HAP-1 (cell line): Measurements from ENCODE around the gene PDLIM1.

Experiments
- DNase-seq, 2 experiments: peaks; one replicate each; pipeline ENCODE4 v3.0.0-alpha.2; 2016 to 2020; ENCODE audit warnings: low spot score in 2 of 2
- H3K27me3 ChIP-seq: fragments of 250-450 bp; sonication (Bioruptor Pico); 2 replicates; pipeline ENCODE4 v1.5.1; 2020; ENCODE audit warnings: low read depth, mild to moderate bottlenecking, moderate library complexity
- H3K36me3 ChIP-seq: fragments of 250-450 bp; sonication (Bioruptor Pico); replicated peaks from 2 replicates; pipeline ENCODE4 v1.5.1; 2020; ENCODE audit warnings: mild to moderate bottlenecking
- H3K4me1 ChIP-seq: fragments of 250-450 bp; sonication (Bioruptor Pico); 2 replicates; pipeline ENCODE4 v1.5.1; 2020; ENCODE audit warnings: mild to moderate bottlenecking
- H3K4me3 ChIP-seq: fragments of 250-450 bp; sonication (Bioruptor Pico); 2 replicates; pipeline ENCODE4 v1.5.1; 2020; ENCODE audit warnings: mild to moderate bottlenecking, moderate library complexity
- H3K9me3 ChIP-seq: fragments of 250-450 bp; sonication (Bioruptor Pico); 2 replicates; pipeline ENCODE4 v1.5.1; 2020; ENCODE audit warnings: mild to moderate bottlenecking, moderate library complexity
- in situ Hi-C: fragments of 300-500 bp; cut with MboI; formaldehyde crosslinking; loops from 3 replicates; pipeline ENCODE4 v1.14.3; 2020; ENCODE audit warnings: low sequenced_read_pairs, inconsistent platforms, mixed read lengths

PDLIM1 gene

DNA sequence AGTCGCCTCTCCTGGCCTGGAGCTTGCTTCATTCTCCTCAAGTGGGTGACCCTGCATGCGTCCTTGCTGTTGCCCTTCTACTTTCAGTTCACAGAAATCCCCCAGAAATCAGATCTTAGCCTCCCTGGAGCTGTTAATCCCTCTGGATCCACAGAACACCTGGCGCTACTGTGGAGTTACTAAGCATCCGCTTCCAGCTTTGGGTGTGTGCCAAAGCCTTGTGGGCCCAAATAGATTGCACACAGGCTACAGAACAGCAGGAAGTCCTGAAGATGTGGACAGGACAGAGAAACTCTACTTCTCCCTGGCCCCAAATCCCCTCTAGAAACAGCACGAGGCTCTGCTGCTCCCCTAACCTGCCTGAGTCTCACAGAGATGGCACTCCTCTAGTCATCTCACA, 36.6 kb upstream of the PDLIM1 start:
- Histone ChIP-seq H3K36me3 (no peaks in the 10 kb centered on the region), H3K4me3 (no peak overlapping the region), H3K9me3 (no peaks in the 10 kb centered on the region), H3K27me3 (no peaks in the 10 kb centered on the region), H3K4me1 (no peaks in the 10 kb centered on the region; the same call in 1 of the 2 replicates)
- DNase-seq = no peak
- in situ Hi-C loops = no loop called here

DNA sequence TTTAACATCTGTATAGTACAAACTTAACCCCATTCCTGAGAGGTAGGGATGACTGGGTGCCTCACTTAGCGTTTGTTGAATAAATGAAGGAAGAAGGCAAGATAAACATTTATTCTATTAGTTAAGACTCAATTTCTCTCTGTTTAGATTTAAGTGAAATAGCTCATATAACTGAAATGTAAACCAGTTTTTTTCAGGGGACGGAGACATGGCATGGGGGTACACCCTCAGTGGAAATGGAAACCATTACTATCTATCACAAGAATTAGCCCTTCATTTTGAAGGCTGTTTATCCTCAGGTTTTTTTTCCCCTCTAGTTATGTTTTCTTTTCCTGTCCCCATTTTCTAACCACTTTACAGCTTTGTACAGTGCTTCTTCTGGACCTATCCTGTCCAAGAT, 35.6 kb upstream of the PDLIM1 start:
- Histone ChIP-seq H3K9me3 (no peaks in the 10 kb centered on the region), H3K27me3 (no peaks in the 10 kb centered on the region), H3K36me3 (no peaks in the 10 kb centered on the region), H3K4me1 (no peaks in the 10 kb centered on the region; the same call in 1 of the 2 replicates), H3K4me3 (no peak overlapping the region)
- in situ Hi-C loops = no loop called here
- no peak for DNase-seq

DNA sequence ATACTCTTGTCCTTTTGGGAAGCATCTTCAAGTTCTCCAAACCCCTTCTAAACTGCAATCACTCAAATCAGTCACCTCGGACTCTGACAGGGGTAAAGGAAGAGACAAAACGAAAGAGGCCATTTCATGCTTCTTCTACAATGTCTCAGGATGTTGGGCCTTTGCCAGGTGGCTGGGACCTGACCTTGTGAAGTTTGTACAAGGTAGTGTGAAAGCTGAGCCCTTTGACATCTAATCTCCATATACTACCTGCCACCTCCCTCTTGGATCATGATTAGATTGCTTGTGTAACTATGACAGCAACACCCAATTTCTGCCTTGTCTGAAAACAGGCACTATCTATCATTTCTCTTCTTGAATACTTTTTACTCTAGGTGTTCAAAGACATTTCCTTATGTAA, 35.1 kb upstream of the PDLIM1 start:
- no peaks in the 10 kb centered on the region for H3K36me3 ChIP-seq
- H3K4me1 ChIP-seq = no peaks in the 10 kb centered on the region; the same call in 1 of the 2 replicates
- in situ Hi-C loops = no loop called here
- no peaks in the 10 kb centered on the region for H3K9me3 ChIP-seq
- no peak for DNase-seq
- H3K27me3 ChIP-seq = no peaks in the 10 kb centered on the region
- H3K4me3 ChIP-seq = no peak overlapping the region

DNA sequence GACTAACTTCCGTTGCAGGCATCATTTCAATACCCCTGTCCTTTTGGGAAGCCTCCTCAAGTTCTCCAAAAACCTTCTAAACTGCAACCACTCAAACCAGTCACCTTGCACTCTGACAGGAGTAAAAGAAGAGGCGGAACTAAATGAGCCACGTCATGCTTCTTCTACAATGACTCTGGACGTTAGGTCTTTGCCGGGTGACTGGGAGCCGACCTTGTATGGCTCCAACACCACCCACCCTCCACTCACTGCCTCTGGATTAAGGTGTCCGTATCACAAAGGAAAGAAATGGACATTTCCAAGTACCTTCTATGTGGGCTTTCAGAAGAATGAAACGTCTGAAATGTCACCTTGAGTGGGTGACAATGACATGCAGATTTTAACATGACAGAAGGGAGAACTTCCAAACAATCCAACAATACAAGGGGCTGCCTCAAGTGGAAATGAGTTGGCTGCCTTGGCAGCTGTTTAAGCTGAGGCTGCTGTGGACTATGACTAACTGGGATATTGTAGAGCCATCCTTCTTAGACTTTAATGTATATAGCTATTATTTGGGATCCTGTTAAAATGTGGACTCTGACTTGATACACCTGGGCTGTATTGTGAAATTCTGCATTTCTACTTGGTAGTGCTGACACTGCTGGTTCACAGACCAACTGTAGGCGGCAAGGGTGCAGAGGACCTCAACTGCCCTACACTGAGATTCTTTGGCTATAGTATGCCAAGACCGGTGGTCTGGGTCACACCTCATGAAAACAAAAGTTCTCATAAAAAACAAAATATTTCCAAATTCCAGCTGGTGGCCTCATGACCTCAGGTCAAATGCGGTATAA, 33.8 kb upstream of the PDLIM1 start:
- no peaks in the 10 kb centered on the region for H3K9me3 ChIP-seq
- no peaks in the 10 kb centered on the region for H3K27me3 ChIP-seq
- no peaks in the 10 kb centered on the region for H3K36me3 ChIP-seq
- no peaks in the 10 kb centered on the region; the same call in 1 of the 2 replicates for H3K4me1 ChIP-seq
- in situ Hi-C loops = no loop called here
- no peak overlapping the region for H3K4me3 ChIP-seq
- peak; percentile 18 to 22 for DNase-seq

DNA sequence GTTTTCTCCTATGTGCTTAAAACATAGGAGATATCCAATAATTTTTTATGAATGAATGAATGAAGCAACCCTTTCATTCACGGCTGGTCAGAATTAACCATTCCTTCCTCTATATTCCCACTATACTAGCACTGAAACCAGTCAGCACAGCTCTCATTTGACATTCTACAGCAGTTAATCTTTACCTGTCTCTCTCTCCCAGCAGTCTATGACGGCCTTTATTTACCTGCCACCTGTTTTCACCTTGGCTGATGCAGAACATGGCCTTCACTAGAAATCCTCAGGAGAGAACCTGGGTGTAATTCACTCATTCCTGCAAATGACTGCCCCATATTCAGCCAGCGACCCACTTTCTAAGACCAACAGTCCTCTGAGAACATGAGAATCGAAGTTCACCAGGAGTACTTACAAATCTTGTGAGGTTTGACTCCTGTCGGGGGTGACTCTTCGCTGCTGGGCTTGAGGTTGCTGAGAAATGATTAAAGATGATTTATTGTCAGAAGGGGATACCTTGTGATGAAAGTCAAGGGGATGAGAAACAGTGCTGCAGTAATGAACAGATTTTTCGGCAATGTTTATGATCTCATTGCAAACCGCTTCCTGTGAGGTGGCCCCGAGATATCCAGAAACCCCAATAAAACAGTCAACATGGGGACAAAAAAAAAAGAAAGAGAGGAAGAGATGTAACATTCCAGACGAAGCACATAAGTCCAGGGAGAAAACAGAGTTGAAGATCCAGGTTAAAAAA, 30.9 kb upstream of the PDLIM1 start:
- H3K36me3 ChIP-seq = no peaks in the 10 kb centered on the region
- no peak for DNase-seq
- H3K27me3 ChIP-seq = no peaks in the 10 kb centered on the region
- in situ Hi-C loops = no loop called here
- H3K4me1 ChIP-seq = no peaks in the 10 kb centered on the region; the same call in 1 of the 2 replicates
- no peak overlapping the region for H3K4me3 ChIP-seq
- no peaks in the 10 kb centered on the region for H3K9me3 ChIP-seq

DNA sequence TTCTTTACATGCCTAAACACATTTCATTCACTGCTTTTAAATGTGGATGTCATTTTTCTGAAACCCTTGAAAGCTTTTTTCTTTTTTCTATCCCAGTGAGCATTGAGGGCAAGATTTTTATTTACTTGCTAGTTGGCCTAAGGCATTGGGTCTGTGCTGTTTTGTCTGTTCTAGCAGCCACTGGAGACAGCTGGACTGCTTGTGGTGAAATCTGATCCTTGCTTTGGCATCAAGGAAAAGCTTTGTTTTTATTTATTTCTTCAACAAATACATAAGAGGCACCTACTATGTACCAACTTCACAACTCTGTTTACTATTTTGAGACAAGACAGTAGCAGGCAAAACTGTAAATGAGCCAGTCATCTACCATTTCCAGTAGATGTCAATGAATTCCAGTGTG, 28.4 kb upstream of the PDLIM1 start:
- in situ Hi-C loops = no loop called here
- no peaks in the 10 kb centered on the region for H3K36me3 ChIP-seq
- DNase-seq = no peak
- H3K27me3 ChIP-seq = no peaks in the 10 kb centered on the region
- no peaks in the 10 kb centered on the region for H3K4me1 ChIP-seq
- H3K9me3 ChIP-seq = no peaks in the 10 kb centered on the region
- no peak overlapping the region for H3K4me3 ChIP-seq

DNA sequence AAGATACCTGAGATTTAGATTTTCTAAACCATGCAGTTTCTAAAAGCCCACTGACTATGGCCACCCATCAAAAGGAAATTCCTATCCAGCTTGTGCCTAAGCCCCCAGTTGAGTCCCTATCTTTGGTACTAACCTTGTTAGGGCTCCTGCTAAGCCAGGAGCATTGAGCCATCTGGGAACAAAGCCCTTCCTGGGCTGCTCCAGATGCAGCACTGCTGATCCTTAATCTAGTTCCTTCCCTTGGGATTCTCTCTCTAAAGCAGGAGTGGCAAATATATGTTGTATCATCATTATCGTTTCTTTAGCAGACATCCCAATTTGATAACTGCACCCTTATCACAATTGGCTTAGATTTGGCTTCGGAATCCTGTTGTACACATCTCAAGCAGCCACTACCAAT, 24.7 kb upstream of the PDLIM1 start:
- Histone ChIP-seq H3K4me3 (no peak overlapping the region), H3K27me3 (no peaks in the 10 kb centered on the region), H3K9me3 (no peaks in the 10 kb centered on the region), H3K36me3 (no peaks in the 10 kb centered on the region), H3K4me1 (no peaks in the 10 kb centered on the region)
- in situ Hi-C loops = no loop called here
- no peak for DNase-seq

DNA sequence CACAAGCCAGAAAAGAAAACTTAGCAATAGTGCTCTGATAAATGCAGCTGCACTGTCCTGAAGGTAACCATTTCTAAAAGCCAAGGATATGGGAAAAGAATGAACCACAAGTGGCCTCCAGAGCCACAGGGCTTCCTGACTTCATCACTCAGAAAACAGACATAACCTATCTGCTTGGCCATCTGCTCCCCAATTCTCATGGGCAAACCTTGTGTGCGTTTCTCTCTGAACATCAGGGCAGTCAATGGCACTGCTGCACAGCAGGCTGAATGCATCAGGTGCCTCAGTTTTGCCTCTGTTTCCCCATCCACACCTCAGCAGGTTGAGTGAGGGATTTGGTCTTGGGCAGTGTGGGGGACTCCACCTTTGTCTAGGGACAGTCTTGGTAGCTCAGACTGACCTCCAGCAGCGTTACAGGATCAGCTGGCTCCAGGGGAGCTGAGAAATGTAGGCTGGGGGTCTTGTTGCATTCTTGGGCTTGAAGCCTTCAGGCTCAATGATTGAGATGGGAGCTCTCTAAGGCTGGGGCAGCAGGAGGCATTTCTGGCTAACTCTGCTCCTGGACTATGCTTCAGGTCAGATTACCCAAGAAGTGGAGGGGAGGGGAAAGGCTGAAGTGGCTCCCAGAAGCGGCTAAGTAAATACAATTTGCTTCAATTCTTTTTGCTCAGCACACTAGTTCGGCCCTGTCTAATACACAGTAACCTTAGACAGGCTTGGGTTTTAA, 23.6 kb upstream of the PDLIM1 start:
- no peaks in the 10 kb centered on the region for H3K4me1 ChIP-seq
- in situ Hi-C loops = no loop called here

DNA sequence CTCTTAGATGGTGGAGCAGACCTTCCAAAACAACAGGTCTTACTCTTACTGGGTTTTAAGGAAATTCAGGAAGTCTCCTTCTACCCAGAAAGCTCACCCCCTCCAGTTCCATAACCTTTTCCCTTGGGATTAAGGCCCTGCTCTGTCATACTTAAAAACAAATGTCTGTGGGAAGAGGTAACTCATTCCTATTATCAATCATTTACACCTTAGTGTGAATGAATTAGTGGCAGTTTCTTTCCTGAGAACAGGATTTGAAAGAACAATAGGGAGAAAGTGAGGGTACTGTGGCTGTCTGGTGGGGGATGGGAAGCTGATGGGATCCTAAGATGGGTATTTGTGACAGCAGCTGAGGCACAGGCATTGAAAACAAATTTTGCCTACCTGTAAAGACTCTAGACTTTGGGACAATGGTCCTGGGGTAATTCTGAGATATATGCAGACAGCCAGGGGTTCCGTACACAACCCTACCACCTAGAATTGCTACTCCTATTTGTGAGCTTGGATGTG, 22.2 kb upstream of the PDLIM1 start:
- Histone ChIP-seq H3K9me3 (no peaks in the 10 kb centered on the region), H3K27me3 (no peaks in the 10 kb centered on the region), H3K36me3 (no peaks in the 10 kb centered on the region), H3K4me1 (no peaks in the 10 kb centered on the region), H3K4me3 (no peak overlapping the region)
- no peak for DNase-seq
- in situ Hi-C loops = no loop called here

More for the DNA sequence above, 23.6 kb upstream of the PDLIM1 start:
- no peak for DNase-seq
- H3K9me3 ChIP-seq = no peaks in the 10 kb centered on the region
- no peak overlapping the region for H3K4me3 ChIP-seq
- H3K27me3 ChIP-seq = no peaks in the 10 kb centered on the region
- H3K36me3 ChIP-seq = no peaks in the 10 kb centered on the region

DNA sequence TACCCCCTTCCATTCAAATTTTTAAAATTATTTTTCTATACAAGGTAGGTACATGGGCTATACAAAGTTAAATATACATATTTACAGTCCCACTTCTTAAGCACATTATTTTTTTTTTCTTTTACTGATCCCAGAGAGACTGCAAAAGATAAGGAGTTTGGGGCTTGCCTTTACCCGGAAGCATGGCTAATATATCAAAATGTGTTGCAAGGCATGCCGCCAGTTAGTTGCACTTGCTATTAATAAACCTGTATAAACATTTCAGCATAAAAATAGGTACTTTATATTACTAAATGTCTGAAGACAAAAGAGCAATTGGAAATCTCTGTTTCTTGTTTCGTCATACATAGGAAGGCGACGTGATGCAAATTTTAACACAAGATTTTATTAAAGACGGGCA, 21.5 kb upstream of the PDLIM1 start:
- Histone ChIP-seq H3K4me3 (no peak overlapping the region), H3K9me3 (no peaks in the 10 kb centered on the region), H3K4me1 (no peaks in the 10 kb centered on the region), H3K27me3 (no peaks in the 10 kb centered on the region), H3K36me3 (no peaks in the 10 kb centered on the region)
- DNase-seq = no peak
- in situ Hi-C loops = no loop called here

DNA sequence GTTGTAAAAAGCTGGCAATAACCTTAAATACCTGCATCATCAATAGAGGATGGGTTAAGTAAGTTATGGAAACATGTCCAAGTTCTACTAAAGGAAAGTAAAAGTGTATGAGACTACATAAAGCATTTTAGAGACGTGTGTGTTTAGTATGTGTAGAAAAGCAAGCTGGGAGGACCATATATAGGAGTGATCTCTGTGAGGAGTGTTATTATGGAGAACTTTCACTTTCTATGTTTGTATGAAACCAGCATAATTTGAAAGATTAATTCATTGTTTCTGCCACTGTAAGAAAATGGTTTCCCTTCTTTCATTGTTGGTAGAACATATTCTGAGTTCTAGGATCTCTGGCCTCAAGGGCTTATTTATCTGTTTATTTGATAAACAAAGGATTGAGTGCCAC, 19.2 kb upstream of the PDLIM1 start:
- Histone ChIP-seq H3K4me3 (no peak overlapping the region), H3K27me3 (no peaks in the 10 kb centered on the region), H3K9me3 (no peaks in the 10 kb centered on the region), H3K4me1 (no peaks in the 10 kb centered on the region), H3K36me3 (no peaks in the 10 kb centered on the region)
- no peak for DNase-seq
- in situ Hi-C loops = no loop called here

DNA sequence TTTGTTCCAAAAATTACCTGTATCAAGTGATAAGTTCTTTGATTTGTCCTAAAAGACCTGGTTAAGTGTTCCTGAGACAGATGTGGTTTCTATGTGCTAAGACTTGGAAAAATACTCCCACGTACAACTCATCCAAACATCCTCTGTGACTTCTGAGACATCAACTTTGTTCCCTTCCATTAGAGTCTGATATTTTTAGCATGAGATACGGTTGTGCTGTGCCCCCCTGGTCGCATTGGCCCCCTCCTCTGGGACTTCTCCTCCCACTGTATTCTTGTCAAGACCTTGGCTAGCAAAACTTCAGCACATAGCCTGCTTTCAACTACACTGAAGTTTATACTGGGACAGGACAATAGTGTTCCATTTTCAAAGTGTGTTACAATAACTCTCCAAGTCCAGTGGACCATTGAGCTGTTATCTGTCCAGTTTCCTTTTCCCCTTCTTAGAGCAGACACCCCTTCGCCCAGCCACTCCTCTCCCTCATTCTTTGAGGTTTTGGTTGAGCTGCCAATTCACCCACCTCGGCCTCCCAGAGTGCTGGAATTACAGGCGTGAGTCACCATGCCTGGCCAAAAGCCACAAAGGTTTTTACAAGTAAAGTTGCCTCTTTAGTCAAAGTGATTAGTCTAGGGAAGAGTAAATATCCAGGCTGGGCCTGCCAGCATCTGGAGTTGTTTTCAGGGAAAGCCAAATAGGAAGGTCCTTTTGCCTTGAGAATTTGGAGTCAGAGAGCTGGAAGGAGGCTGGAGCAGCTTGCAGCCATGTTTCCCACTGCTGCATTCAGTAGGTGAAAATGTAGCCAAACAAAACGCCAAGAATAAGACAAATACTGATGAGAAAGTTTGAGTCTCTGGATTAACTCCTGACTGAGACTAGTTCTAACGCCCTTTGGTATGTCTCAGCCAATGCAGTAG, 17.8 kb upstream of the PDLIM1 start:
- Histone ChIP-seq H3K36me3 (no peaks in the 10 kb centered on the region), H3K4me3 (no peak overlapping the region), H3K9me3 (no peaks in the 10 kb centered on the region), H3K27me3 (no peaks in the 10 kb centered on the region), H3K4me1 (peaks cover 8% of the 10 kb centered on the region)
- peak in 1 of 2 experiments; percentile 16 for DNase-seq
- in situ Hi-C loops = no loop called here

DNA sequence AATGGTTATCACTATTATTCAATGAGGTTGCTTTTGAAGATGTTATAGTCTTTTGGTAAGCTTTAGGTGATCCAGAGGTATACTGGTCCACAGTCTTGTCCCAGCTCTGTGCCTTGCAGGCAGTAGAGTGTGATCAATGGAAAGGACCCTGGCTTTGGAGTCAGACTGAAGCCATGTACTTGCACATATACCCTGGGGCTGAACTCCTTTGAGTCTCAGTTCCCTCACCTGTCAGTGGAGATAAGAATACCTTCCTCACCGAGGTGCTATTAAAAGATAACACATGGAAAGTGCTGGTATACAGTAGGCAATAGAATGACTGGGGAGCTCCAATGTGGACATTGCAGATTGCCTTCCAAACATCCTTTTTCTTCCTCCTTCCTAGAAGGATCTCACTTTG, 16.0 kb upstream of the PDLIM1 start:
- Histone ChIP-seq H3K4me3 (no peak overlapping the region), H3K9me3 (no peaks in the 10 kb centered on the region), H3K36me3 (no peaks in the 10 kb centered on the region), H3K27me3 (no peaks in the 10 kb centered on the region), H3K4me1 (peaks cover 8% of the 10 kb centered on the region)
- in situ Hi-C loops = no loop called here
- DNase-seq = no peak
